HPDE6-E6E7 (cell line): ENCODE measurements around the gene NOL8.

Source experiments
- DNase-seq: peaks from one replicate; pipeline ENCODE4 v3.0.0; 2011; ENCODE audit warnings: missing footprints; ENCODE audit errors: extremely low spot score

The NOL8 gene

GRCh38 chr9:92325269-92325990, at the start of gene NOL8, which contains the start of gene CENPP:
Gene NOL8 (minus strand): TSS chr9:92325350. CDS start chr9:92324161, 1,189 bp downstream.
Gene CENPP (plus strand): TSS chr9:92325953.
- peak; percentile 90 for DNase-seq

GRCh38 chr9:92373167-92373566, 48.0 kb upstream of the NOL8 start:
- no peak for DNase-seq

- DNase-seq = no peak
Observed at GRCh38 chr9:92369075-92369474, 43.9 kb upstream of the NOL8 start.

GRCh38 chr9:92360083-92360482, 34.9 kb upstream of the NOL8 start:
- no peak for DNase-seq

- DNase-seq = no peak
Observed at GRCh38 chr9:92359394-92359995, 34.3 kb upstream of the NOL8 start.

- DNase-seq = no peak
Observed at GRCh38 chr9:92353051-92353450, 27.9 kb upstream of the NOL8 start.

- no peak for DNase-seq
Observed at GRCh38 chr9:92350740-92351133, 25.6 kb upstream of the NOL8 start.

GRCh38 chr9:92349771-92350739, 24.9 kb upstream of the NOL8 start:
- no peak for DNase-seq

- DNase-seq = no peak
Observed at GRCh38 chr9:92345582-92345981, 20.4 kb upstream of the NOL8 start.

GRCh38 chr9:92342825-92343488, 17.8 kb upstream of the NOL8 start:
- peak; percentile 14 for DNase-seq

GRCh38 chr9:92341578-92341977, 16.4 kb upstream of the NOL8 start:
- DNase-seq = no peak

GRCh38 chr9:92333282-92333634, 8.1 kb upstream of the NOL8 start:
- no peak for DNase-seq

- DNase-seq = no peak
Observed at GRCh38 chr9:92332577-92333281, 7.6 kb upstream of the NOL8 start.

- DNase-seq = no peak
Observed at GRCh38 chr9:92328225-92328624, 3.1 kb upstream of the NOL8 start.

- DNase-seq = peak; percentile 36
Observed at GRCh38 chr9:92327283-92327850, 2.2 kb upstream of the NOL8 start.

GRCh38 chr9:92325991-92326500, 896 bp upstream of the NOL8 start:
- peak; percentile 13 for DNase-seq

GRCh38 chr9:92324889-92325268, 271 bp downstream of the NOL8 start:
- DNase-seq = no peak

GRCh38 chr9:92324431-92324830, 719 bp downstream of the NOL8 start:
- DNase-seq = no peak

GRCh38 chr9:92315456-92315855, 9.7 kb downstream of the NOL8 start:
- DNase-seq = no peak

GRCh38 chr9:92313624-92314012, 11.5 kb downstream of the NOL8 start:
- DNase-seq = no peak
